Spleen (tissue), 7 donors: Measurements from ENCODE around the gene MZT2B.
"Not testable (repeated sequence)": the region's sequence is repeated elsewhere in the genome, so short reads cannot be mapped to it uniquely, and the experiment has no call there.

Experiments
- POLR2A ChIP-seq, 3 donors: fragments of 450-650 bp; IDR thresholded peaks; one replicate each; pipeline ENCODE4 v1.5.1; 2017; ENCODE audit warnings: antibody characterized with exemption in 3 of 3, mild to moderate bottlenecking in 1 of 3
- POLR2AphosphoS5 ChIP-seq, 3 donors: sonication (generic); formaldehyde crosslinking; IDR thresholded peaks; one replicate each; pipeline ENCODE4 v1.5.1; 2017; ENCODE audit warnings: antibody characterized with exemption in 3 of 3
- TF ChIP-seq, protein P1 (sequence below), 11 experiments: fragments of 200-600 bp in 7 of 11; fragments of 450-650 bp in 4 of 11; sonication (generic) in 4 of 11; IDR thresholded peaks in 8 of 11; conservative IDR thresholded peaks in 3 of 11; 1 replicate in 7 of 11; 2 replicates in 4 of 11; pipeline versions ENCODE4 v1.4.0 to v1.8.0; 2016 to 2021; ENCODE audit warnings: antibody characterized with exemption in 11 of 11, inconsistent platforms in 4 of 11, mild to moderate bottlenecking in 1 of 11
- donor health status: DM: no; HTN: no; CAD: no; lungs with moderate emphysema.
- donor health status: DM: no; HTN: no; CAD: no.
- donor health status: DM: no; HTN: no; CAD: no.

DNA sequence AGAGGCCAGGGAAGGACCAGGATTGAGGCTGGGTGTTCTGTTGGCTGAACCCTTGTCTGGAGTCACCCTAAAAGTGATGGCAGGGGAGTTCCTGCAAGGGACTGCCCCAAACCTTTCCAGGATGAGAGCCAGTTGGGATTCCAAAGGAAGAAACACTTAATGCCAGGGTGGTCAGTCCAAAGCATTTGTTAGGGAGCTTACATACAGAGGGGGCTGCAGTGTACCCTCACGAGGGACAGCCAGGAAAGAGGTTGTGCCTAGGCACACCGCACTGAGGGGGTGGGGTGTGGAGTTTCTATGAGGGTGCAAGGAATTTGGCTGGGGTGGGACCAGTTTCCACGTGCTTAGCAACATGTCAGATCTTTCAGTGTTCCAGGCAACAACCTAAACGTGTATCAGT, 6.9 kb downstream of the MZT2B start:
- TF ChIP-seq, protein P1, sequence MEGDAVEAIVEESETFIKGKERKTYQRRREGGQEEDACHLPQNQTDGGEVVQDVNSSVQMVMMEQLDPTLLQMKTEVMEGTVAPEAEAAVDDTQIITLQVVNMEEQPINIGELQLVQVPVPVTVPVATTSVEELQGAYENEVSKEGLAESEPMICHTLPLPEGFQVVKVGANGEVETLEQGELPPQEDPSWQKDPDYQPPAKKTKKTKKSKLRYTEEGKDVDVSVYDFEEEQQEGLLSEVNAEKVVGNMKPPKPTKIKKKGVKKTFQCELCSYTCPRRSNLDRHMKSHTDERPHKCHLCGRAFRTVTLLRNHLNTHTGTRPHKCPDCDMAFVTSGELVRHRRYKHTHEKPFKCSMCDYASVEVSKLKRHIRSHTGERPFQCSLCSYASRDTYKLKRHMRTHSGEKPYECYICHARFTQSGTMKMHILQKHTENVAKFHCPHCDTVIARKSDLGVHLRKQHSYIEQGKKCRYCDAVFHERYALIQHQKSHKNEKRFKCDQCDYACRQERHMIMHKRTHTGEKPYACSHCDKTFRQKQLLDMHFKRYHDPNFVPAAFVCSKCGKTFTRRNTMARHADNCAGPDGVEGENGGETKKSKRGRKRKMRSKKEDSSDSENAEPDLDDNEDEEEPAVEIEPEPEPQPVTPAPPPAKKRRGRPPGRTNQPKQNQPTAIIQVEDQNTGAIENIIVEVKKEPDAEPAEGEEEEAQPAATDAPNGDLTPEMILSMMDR (IDR thresholded peaks at IDR 0.05 in 8 of 11, conservative IDR thresholded peaks at IDR 0.05 in 3 of 11) = not testable (repeated sequence)
- TF ChIP-seq POLR2A, POLR2AphosphoS5 (IDR thresholded peaks at IDR 0.05): not testable (repeated sequence)
